HG03103 (cell line): Measurements from ENCODE around the gene ZNRD2.

Experiments
- ATAC-seq: cut with Tn5 transposase; IDR thresholded peaks from one replicate; pipeline ENCODE4 v1.9.1; 2021; ENCODE audit warnings: low read depth; ENCODE audit not compliant: unreplicated experiment

Gene ZNRD2

GRCh38 chr11:65537620-65538231 lies 32.6 kb upstream of the ZNRD2 start:
- no peak for ATAC-seq

DNA sequence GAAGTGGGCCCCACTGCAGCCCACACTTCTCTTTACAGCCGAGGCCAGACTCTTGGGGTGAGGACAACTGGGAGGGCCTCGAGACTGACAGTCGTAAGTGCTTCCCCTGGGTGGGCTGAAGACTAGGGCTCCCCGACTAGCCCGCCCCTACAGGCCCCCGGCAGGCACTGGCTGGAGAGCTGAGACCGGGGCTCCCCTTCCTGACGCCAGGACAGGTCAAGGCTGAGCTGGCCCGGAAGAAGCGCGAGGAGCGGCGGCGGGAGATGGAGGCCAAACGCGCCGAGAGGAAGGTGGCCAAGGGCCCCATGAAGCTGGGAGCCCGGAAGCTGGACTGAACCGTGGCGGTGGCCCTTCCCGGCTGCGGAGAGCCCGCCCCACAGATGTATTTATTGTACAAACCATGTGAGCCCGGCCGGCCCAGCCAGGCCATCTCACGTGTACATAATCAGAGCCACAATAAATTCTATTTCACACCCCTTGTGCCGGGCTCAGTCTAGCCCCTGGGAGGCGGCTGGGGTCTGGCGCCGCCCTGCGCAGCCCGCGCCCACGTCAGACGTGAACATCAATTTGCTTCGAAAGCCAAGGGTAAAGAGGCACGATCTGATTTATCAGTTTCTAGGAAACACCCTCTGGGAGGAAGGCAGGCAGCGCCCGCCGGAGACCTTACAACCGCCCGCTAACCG lies 31.9 kb upstream of the ZNRD2 start:
- no peak for ATAC-seq

DNA sequence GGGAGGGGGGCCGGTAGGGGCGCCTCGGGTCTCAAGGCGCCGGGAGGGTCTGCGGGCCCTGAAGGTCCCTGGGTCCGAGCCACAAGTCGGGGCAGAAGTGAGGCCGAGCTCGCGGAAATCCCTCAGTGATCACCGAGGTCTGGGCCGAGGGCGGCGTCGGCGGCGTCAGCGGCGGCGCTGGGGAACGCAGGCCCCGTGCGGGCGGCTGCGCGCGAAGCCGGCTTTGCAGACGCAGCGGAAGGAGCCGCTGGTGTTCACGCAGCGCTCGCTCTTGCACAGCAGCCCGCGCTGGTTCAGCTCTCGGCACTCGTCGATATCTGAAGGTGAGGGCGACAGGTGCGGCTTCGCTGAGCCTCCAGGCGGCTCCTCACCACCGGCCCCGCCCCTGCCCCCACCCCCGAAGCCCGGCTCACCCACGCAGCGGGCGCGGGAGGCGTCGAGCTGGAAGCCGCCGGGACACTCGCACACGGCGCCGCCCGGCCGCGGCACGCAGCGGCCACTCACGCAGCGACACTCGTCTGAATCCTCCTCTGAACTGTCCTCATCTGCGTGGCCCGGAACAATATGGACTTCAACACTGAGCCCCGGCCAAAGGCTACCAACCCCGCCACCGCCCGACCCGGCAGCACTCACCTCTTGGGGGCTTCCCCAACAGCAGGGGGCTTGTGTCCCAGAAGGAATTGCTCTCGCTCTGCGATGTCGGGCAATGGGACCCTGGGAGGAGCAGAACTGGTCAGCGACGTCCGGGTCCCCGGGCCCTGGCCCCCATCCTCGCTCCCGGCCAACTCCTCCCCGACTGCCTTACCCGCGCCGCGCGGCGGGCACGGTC lies 31.1 kb upstream of the ZNRD2 start:
- ATAC-seq, result no peak

DNA sequence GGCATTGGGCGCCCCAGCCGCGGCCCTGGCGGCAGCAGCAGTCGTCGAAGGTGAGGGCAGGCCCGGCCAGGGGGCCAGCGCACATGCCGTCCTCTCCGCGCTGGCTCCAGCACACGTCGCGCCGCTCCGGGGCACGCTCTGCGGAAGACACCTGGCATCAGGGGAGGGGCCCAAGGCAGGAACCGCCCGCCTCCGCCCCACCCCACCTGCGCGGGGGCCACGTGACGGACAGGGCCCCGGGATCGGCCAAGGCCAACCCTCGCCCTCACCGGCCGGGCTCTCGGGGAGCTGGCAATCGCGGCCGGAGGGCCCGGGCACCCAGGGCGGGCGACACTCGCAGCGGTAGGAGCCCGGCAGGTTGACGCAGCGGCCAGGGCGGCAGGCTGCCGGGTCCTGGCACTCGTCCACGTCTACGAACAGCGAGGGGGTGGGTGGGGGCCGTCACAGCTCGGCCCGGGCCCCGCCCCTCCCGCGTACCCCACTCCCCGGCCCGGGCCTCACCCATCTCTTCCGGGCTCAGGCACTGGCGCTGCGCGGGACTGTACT lies 30.5 kb upstream of the ZNRD2 start:
- peak; percentile 39 for ATAC-seq

DNA sequence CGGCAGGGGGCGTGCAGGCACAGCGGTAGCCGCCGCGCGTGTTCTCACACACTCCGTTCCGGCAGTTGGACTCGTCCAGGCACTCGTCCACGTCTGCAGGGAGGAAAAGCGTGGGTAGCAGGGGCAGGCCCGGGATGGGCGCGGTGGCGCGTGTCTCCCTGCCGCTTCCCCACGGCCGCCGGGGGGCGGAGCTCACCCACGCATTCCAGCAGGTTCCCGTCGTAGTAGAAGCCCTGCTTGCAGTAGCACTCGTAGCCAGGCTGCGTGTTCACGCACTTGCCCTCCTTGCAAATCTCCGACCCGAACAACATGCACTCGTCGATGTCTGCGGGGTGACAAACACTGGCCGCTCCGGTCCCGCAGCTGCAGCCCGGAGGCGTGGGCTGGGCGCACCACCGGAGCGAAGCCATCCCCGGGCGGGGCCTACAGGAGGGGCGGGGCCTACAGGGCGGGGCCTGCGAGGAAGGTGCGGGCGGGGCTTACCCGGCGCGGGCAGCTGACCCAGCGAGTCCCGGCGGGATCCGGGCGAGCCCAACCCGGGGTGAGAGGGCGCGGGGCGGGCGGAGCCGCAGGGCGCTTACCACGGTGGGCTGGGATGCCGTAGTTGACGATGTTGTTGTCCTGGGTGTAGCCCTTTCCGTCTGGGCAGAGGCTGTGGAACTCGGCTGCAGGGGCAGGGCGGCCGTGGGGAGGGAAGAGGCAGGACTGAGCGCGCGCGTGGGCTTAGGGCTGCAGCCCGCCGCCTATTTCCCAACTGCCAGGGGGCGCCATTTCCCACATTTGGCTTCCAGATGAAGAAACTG lies 29.8 kb upstream of the ZNRD2 start:
- ATAC-seq, result peak; percentile 52

GRCh38 chr11:65541093-65541982 lies 28.9 kb upstream of the ZNRD2 start:
- ATAC-seq, result no peak

- no peak for ATAC-seq
Observed at GRCh38 chr11:65542738-65543390, 27.4 kb upstream of the ZNRD2 start.

DNA sequence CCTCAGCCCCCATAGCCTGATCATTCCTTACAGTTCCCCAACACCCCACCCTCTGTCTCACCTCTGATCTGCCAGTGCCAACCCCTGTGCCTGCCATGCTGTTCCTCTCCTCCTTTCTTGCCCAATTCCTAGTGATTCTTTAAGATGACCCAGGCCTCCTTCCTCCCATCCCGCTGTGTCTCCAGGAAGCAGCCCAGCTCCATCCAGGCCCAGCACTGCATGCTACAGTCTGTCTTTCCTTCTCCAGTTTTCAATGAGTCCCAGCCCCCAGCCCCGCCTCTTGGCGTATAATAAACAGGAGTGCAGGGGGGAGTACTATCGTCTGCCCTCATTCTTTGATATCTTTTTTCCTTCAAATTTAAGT lies 24.4 kb upstream of the ZNRD2 start:
- ATAC-seq, result no peak

GRCh38 chr11:65546217-65546958 lies 23.9 kb upstream of the ZNRD2 start:
- ATAC-seq, result peak; percentile 53

GRCh38 chr11:65547446-65548125 lies 22.7 kb upstream of the ZNRD2 start:
- ATAC-seq, result no peak

GRCh38 chr11:65548395-65548794 lies 21.9 kb upstream of the ZNRD2 start:
- no peak for ATAC-seq

GRCh38 chr11:65549096-65549495 lies 21.2 kb upstream of the ZNRD2 start:
- ATAC-seq, result no peak

GRCh38 chr11:65551572-65552387 lies 18.5 kb upstream of the ZNRD2 start:
- no peak for ATAC-seq

DNA sequence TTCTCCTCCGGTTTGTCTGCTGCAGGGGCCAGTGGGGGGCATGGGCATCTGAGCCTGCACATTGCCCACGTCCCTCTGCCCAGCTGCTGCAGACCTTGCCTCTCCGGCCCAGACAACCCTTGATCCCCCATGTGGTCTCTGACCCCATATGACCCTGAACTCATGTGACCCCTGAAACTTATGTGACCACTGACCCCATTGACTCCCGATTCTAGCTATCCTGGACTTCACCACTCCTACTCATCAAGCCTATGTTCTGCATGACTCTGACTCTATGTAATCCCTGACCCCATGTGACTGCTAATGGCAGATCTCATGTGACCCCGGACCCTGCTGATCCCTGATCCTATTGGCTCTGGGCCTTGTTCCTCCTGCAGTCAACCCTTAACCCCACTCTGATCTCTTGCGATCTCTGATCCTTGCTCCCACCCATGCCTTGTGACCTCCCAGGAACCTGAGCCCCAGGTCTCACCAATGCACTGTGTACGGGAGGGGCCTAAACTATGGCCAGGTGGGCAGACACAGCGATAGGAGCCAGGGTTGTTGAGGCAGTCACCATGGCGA lies 17.8 kb upstream of the ZNRD2 start:
- ATAC-seq, result no peak

GRCh38 chr11:65553301-65554001 lies 16.8 kb upstream of the ZNRD2 start:
- ATAC-seq, result no peak
